Measurements from ENCODE around the gene TNFAIP8L3.

The TNFAIP8L3 gene

DNA sequence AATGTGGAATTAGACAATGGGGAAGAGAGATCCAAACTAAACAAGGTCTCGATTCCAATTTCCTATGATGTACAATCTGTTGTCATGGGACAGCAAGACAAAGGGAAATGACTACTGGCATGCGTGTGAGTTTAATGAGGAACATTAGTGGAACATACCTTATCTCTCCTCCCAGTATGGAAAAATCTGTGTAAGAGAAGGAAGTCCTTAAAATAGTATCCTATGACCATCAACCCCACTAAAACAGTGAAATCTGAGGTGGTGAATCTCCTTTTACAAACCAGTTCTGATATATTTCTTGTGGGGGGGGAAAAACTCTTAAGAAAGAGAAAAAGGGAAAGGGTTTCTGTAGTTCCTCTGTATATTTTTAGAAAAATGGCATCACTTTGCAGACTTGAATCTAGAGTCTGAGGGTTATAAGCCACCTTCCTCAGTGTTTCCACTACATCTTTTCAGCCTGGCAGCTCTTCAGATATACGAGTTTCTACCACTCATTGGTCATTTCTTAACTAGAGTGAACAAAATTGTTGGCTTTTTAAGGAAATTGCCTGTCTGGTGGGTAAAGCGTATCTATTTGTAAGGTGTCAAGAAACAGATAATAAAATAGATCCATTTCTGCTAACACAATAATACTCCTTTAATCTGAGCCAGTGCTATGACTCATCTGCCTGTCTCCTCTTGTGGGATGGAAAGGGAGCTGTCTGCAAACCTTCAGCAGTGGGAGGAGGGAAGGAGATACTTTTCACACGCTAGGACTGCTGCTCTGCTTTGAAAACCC, 3.0 kb upstream of the TNFAIP8L3 start:
- Histone ChIP-seq H3K4me1 (ENCODE audit: insufficient read depth, poor library complexity, severe bottlenecking) (peaks cover 7% of the 10 kb centered on the region), H3K4me3 (ENCODE audit: severe bottlenecking) (no peak overlapping the region), H3K36me3 (ENCODE audit: low read depth) (no peaks in the 10 kb centered on the region), H3K9me3 (ENCODE audit: severe bottlenecking) (no peaks in the 10 kb centered on the region), H3K27ac (ENCODE audit: poor library complexity, severe bottlenecking) (no peak overlapping the region), H3K27me3 (ENCODE audit: insufficient read depth, poor library complexity, severe bottlenecking) (peaks cover 27% of the 10 kb centered on the region)
- DNase-seq (ENCODE audit: low spot score) (no peak), ATAC-seq (ENCODE audit: low read depth) (peak; percentile 80)
- TF ChIP-seq, protein P1, sequence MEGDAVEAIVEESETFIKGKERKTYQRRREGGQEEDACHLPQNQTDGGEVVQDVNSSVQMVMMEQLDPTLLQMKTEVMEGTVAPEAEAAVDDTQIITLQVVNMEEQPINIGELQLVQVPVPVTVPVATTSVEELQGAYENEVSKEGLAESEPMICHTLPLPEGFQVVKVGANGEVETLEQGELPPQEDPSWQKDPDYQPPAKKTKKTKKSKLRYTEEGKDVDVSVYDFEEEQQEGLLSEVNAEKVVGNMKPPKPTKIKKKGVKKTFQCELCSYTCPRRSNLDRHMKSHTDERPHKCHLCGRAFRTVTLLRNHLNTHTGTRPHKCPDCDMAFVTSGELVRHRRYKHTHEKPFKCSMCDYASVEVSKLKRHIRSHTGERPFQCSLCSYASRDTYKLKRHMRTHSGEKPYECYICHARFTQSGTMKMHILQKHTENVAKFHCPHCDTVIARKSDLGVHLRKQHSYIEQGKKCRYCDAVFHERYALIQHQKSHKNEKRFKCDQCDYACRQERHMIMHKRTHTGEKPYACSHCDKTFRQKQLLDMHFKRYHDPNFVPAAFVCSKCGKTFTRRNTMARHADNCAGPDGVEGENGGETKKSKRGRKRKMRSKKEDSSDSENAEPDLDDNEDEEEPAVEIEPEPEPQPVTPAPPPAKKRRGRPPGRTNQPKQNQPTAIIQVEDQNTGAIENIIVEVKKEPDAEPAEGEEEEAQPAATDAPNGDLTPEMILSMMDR (IDR thresholded peaks at IDR 0.05; ENCODE audit: poor library complexity, severe bottlenecking): no peak

DNA sequence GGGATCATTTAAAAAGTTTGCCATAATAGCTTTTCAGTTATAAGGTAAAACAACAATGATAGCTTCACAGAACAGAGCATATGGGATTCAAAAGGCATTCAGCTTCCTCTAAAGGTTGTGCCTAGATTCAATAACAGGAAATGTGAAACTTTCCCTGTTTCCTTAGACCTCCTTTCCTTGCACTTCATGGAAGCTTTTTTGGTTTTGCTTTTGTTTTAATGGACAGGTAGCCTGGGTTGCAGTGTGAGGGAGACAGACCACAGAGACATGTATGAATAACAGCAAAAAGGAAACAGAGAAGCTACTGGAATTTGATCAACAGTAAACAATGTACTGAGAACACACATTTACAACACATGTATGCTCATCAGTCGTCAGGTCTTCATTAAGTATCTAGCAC, 2.3 kb upstream of the TNFAIP8L3 start:
- H3K27me3 ChIP-seq (ENCODE audit: insufficient read depth, poor library complexity, severe bottlenecking): peaks cover 33% of the 10 kb centered on the region

DNA sequence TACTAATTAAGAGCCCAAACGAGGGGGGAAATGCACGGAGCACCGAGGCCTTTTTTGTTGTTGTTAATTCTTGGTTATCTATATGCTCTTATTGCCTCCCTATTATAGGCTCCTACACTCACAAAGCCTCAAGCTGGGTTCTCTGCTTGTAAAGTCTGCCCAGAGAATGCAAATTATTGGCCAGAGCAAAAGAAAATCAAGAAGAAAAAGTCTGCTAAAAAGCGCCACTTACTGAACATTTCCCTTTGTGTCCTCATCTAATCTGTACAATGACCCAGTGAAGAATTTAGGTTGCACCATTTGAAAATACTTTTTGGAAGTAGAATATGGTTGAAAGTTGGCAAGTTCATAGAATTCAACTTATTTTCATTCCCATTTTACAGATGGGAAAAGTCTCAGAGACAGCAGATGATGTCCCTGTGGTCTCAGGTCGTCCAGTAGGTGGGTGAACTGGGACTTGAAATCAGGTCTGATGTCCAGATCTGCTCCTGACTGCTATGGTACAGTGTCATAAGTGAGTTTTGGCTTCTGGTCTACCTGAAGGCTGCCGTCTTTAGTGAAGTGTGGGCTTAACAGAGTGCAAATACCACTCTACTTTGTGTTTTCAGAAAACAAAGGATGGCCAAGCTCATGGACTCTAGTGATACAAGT, 1.1 kb upstream of the TNFAIP8L3 start:
- ATAC-seq (ENCODE audit: low read depth) (no peak), DNase-seq (ENCODE audit: low spot score) (no peak)
- TF ChIP-seq, protein P1 (IDR thresholded peaks at IDR 0.05; ENCODE audit: poor library complexity, severe bottlenecking): no peak
- Histone ChIP-seq H3K9me3 (ENCODE audit: severe bottlenecking) (no peaks in the 10 kb centered on the region), H3K27me3 (ENCODE audit: insufficient read depth, poor library complexity, severe bottlenecking) (peaks cover 33% of the 10 kb centered on the region), H3K36me3 (ENCODE audit: low read depth) (no peaks in the 10 kb centered on the region), H3K4me3 (ENCODE audit: severe bottlenecking) (no peak overlapping the region), H3K27ac (ENCODE audit: poor library complexity, severe bottlenecking) (no peak overlapping the region), H3K4me1 (ENCODE audit: insufficient read depth, poor library complexity, severe bottlenecking) (peaks cover 7% of the 10 kb centered on the region)

More for the DNA sequence above, 2.3 kb upstream of the TNFAIP8L3 start:
- Histone ChIP-seq H3K4me3 (ENCODE audit: severe bottlenecking) (no peak overlapping the region), H3K36me3 (ENCODE audit: low read depth) (no peaks in the 10 kb centered on the region), H3K9me3 (ENCODE audit: severe bottlenecking) (no peaks in the 10 kb centered on the region), H3K4me1 (ENCODE audit: insufficient read depth, poor library complexity, severe bottlenecking) (peaks cover 7% of the 10 kb centered on the region), H3K27ac (ENCODE audit: poor library complexity, severe bottlenecking) (no peak overlapping the region)
- DNase-seq (ENCODE audit: low spot score) (no peak), ATAC-seq (ENCODE audit: low read depth) (no peak)
- TF ChIP-seq, protein P1 (IDR thresholded peaks at IDR 0.05; ENCODE audit: poor library complexity, severe bottlenecking): no peak

DNA sequence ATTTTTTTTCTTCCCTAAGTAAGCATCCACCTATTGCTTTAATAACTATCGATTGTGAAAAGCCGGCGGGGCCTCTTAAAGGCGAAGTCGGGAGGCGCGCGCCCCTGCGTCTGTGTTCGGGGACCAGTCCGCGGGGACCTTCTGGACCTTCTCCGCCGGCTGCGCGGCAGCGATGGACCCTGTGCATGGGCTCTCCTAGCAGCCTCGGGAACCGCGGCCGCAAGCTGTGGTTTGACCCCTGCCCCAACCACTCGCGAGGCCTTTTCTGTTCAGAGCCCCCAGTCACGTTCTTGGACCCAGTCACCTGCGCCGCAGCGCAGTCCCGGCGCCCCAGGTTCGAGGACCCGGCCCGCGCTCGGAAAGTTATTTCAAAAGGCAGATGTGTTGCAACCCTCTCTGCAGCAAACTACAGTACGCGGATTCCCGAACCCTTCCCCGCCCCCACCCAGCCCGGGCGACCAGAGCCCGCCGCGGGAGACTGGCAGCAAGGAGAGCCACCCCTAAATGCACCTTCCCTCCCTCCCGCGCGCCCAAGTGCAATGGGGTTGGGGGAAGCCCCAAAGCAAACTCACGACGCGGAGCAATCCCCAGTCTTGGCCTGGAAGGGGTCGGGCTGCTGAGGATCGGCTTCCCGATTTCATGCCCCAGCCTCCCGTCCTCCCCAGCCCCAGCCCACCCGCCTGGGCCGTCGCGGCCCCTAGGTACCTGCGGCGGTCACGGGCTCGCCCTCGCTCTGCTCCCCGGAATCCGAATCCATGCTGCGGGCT, 684 bp downstream of the TNFAIP8L3 start:
- peak overlapping the region; percentile 56 for H3K4me3 ChIP-seq (ENCODE audit: severe bottlenecking)
- H3K27me3 ChIP-seq (ENCODE audit: insufficient read depth, poor library complexity, severe bottlenecking): peaks cover 33% of the 10 kb centered on the region
- no peak overlapping the region for H3K27ac ChIP-seq (ENCODE audit: poor library complexity, severe bottlenecking)
- DNase-seq (ENCODE audit: low spot score) (no peak), ATAC-seq (ENCODE audit: low read depth) (peak; percentile 26)
- no peaks in the 10 kb centered on the region for H3K36me3 ChIP-seq (ENCODE audit: low read depth)
- peaks cover 7% of the 10 kb centered on the region for H3K4me1 ChIP-seq (ENCODE audit: insufficient read depth, poor library complexity, severe bottlenecking)
- no peaks in the 10 kb centered on the region for H3K9me3 ChIP-seq (ENCODE audit: severe bottlenecking)
- TF ChIP-seq, protein P1 (IDR thresholded peaks at IDR 0.05; ENCODE audit: poor library complexity, severe bottlenecking): no peak
